ENCODE results near the gene PPT1. TPM values are rescaled to one million over a fixed set of nuclear protein-coding genes. Genes with fewer than 3 reads are reported as not detected.

Gene PPT1
- total and polyA plus RNA-seq, 2 experiments from 2014 or later = 67.4 to 202 TPM

GRCh38 chr1:40102038-40102437 lies 5.0 kb upstream of the PPT1 start:
- no peaks in the 10 kb centered on the region for H3K4me1 ChIP-seq (ENCODE audit: insufficient read depth)
- no peak for ATAC-seq
- H3K27me3 ChIP-seq (ENCODE audit: insufficient read depth) = no peaks in the 10 kb centered on the region
- peaks cover 6% of the 10 kb centered on the region; the same call in 2 of the 3 replicates for H3K4me1 Mint-ChIP-seq
- no peak overlapping the region for H3K27ac Mint-ChIP-seq
- H3K4me2 ChIP-seq = no peak overlapping the region
- H2AFZ ChIP-seq = no peak overlapping the region
- H3K4me3 Mint-ChIP-seq = no peak overlapping the region
- no peak overlapping the region for H3K4me3 ChIP-seq
- H3K9me3 Mint-ChIP-seq = peaks cover 3% of the 10 kb centered on the region; the same call in 1 of the 3 replicates
- H3K79me2 ChIP-seq (replicated peaks; ENCODE audit: insufficient read depth) = no peaks in the 10 kb centered on the region
- TF ChIP-seq STAT1 (IDR thresholded peaks at IDR 0.05; ENCODE audit: unreplicated experiment) = no peak
- no peak for TF ChIP-seq EZH2 (IDR thresholded peaks at IDR 0.05; ENCODE audit: low read depth, unreplicated experiment)
- TF ChIP-seq ZNF331 (CRISPR knock-in tag; IDR thresholded peaks at IDR 0.05; ENCODE audit: low read depth) = no peak
- no peak for TF ChIP-seq EZH2phosphoT487 (IDR thresholded peaks at IDR 0.05; ENCODE audit: unreplicated experiment)
- TF ChIP-seq POLR2AphosphoS5 (IDR thresholded peaks at IDR 0.05; ENCODE audit: low read depth) = no peak
- TF ChIP-seq, protein P1, sequence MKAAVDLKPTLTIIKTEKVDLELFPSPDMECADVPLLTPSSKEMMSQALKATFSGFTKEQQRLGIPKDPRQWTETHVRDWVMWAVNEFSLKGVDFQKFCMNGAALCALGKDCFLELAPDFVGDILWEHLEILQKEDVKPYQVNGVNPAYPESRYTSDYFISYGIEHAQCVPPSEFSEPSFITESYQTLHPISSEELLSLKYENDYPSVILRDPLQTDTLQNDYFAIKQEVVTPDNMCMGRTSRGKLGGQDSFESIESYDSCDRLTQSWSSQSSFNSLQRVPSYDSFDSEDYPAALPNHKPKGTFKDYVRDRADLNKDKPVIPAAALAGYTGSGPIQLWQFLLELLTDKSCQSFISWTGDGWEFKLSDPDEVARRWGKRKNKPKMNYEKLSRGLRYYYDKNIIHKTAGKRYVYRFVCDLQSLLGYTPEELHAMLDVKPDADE (IDR thresholded peaks at IDR 0.05) = no peak
- TF ChIP-seq, protein P2, sequence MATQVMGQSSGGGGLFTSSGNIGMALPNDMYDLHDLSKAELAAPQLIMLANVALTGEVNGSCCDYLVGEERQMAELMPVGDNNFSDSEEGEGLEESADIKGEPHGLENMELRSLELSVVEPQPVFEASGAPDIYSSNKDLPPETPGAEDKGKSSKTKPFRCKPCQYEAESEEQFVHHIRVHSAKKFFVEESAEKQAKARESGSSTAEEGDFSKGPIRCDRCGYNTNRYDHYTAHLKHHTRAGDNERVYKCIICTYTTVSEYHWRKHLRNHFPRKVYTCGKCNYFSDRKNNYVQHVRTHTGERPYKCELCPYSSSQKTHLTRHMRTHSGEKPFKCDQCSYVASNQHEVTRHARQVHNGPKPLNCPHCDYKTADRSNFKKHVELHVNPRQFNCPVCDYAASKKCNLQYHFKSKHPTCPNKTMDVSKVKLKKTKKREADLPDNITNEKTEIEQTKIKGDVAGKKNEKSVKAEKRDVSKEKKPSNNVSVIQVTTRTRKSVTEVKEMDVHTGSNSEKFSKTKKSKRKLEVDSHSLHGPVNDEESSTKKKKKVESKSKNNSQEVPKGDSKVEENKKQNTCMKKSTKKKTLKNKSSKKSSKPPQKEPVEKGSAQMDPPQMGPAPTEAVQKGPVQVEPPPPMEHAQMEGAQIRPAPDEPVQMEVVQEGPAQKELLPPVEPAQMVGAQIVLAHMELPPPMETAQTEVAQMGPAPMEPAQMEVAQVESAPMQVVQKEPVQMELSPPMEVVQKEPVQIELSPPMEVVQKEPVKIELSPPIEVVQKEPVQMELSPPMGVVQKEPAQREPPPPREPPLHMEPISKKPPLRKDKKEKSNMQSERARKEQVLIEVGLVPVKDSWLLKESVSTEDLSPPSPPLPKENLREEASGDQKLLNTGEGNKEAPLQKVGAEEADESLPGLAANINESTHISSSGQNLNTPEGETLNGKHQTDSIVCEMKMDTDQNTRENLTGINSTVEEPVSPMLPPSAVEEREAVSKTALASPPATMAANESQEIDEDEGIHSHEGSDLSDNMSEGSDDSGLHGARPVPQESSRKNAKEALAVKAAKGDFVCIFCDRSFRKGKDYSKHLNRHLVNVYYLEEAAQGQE (IDR thresholded peaks at IDR 0.05; ENCODE audit: unreplicated experiment) = no peak
- no peak for TF ChIP-seq JUNB (IDR thresholded peaks at IDR 0.05; ENCODE audit: unreplicated experiment)
- no peak for TF ChIP-seq CREB1 (CRISPR knock-in tag; IDR thresholded peaks at IDR 0.05; ENCODE audit: low read depth)
- TF ChIP-seq NANOG (IDR thresholded peaks at IDR 0.05; ENCODE audit: borderline replicate concordance) = no peak
- no peak for TF ChIP-seq ZNF114 (CRISPR knock-in tag; IDR thresholded peaks at IDR 0.05)
- TF ChIP-seq, protein P3, sequence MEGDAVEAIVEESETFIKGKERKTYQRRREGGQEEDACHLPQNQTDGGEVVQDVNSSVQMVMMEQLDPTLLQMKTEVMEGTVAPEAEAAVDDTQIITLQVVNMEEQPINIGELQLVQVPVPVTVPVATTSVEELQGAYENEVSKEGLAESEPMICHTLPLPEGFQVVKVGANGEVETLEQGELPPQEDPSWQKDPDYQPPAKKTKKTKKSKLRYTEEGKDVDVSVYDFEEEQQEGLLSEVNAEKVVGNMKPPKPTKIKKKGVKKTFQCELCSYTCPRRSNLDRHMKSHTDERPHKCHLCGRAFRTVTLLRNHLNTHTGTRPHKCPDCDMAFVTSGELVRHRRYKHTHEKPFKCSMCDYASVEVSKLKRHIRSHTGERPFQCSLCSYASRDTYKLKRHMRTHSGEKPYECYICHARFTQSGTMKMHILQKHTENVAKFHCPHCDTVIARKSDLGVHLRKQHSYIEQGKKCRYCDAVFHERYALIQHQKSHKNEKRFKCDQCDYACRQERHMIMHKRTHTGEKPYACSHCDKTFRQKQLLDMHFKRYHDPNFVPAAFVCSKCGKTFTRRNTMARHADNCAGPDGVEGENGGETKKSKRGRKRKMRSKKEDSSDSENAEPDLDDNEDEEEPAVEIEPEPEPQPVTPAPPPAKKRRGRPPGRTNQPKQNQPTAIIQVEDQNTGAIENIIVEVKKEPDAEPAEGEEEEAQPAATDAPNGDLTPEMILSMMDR (conservative IDR thresholded peaks at IDR 0.05; ENCODE audit: low read depth in 2 of 2) = no peak
- TF ChIP-seq, protein P4, sequence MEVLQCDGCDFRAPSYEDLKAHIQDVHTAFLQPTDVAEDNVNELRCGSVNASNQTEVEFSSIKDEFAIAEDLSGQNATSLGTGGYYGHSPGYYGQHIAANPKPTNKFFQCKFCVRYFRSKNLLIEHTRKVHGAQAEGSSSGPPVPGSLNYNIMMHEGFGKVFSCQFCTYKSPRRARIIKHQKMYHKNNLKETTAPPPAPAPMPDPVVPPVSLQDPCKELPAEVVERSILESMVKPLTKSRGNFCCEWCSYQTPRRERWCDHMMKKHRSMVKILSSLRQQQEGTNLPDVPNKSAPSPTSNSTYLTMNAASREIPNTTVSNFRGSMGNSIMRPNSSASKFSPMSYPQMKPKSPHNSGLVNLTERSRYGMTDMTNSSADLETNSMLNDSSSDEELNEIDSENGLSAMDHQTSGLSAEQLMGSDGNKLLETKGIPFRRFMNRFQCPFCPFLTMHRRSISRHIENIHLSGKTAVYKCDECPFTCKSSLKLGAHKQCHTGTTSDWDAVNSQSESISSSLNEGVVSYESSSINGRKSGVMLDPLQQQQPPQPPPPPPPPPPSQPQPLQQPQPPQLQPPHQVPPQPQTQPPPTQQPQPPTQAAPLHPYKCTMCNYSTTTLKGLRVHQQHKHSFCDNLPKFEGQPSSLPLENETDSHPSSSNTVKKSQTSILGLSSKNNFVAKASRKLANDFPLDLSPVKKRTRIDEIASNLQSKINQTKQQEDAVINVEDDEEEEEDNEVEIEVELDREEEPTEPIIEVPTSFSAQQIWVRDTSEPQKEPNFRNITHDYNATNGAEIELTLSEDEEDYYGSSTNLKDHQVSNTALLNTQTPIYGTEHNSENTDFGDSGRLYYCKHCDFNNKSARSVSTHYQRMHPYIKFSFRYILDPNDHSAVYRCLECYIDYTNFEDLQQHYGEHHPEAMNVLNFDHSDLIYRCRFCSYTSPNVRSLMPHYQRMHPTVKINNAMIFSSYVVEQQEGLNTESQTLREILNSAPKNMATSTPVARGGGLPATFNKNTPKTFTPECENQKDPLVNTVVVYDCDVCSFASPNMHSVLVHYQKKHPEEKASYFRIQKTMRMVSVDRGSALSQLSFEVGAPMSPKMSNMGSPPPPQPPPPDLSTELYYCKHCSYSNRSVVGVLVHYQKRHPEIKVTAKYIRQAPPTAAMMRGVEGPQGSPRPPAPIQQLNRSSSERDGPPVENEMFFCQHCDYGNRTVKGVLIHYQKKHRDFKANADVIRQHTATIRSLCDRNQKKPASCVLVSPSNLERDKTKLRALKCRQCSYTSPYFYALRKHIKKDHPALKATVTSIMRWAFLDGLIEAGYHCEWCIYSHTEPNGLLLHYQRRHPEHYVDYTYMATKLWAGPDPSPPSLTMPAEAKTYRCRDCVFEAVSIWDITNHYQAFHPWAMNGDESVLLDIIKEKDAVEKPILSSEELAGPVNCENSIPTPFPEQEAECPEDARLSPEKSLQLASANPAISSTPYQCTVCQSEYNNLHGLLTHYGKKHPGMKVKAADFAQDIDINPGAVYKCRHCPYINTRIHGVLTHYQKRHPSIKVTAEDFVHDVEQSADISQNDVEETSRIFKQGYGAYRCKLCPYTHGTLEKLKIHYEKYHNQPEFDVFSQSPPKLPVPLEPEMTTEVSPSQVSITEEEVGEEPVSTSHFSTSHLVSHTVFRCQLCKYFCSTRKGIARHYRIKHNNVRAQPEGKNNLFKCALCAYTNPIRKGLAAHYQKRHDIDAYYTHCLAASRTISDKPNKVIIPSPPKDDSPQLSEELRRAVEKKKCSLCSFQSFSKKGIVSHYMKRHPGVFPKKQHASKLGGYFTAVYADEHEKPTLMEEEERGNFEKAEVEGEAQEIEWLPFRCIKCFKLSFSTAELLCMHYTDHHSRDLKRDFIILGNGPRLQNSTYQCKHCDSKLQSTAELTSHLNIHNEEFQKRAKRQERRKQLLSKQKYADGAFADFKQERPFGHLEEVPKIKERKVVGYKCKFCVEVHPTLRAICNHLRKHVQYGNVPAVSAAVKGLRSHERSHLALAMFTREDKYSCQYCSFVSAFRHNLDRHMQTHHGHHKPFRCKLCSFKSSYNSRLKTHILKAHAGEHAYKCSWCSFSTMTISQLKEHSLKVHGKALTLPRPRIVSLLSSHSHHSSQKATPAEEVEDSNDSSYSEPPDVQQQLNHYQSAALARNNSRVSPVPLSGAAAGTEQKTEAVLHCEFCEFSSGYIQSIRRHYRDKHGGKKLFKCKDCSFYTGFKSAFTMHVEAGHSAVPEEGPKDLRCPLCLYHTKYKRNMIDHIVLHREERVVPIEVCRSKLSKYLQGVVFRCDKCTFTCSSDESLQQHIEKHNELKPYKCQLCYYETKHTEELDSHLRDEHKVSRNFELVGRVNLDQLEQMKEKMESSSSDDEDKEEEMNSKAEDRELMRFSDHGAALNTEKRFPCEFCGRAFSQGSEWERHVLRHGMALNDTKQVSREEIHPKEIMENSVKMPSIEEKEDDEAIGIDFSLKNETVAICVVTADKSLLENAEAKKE (CRISPR knock-in tag; IDR thresholded peaks at IDR 0.05) = no peak
- no peaks in the 10 kb centered on the region for H3K36me3 ChIP-seq (ENCODE audit: insufficient read depth)
- H3F3A ChIP-seq (replicated peaks; ENCODE audit: low read depth) = no peaks in the 10 kb centered on the region
- no peaks in the 10 kb centered on the region for H3K36me3 Mint-ChIP-seq (ENCODE audit: low read depth)
- DNase-seq (ENCODE audit: low spot score) = no peak
- no peaks in the 10 kb centered on the region for H3K27me3 Mint-ChIP-seq (ENCODE audit: insufficient read depth, low read depth, poor library complexity)
- H3K9me2 ChIP-seq (ENCODE audit: insufficient read depth) = no peaks in the 10 kb centered on the region
- H3K27ac ChIP-seq (ENCODE audit: low read depth) = no peak overlapping the region
- no peaks in the 10 kb centered on the region for H4K20me1 ChIP-seq (replicated peaks; ENCODE audit: insufficient read depth)
